ENCODE data around the gene SETD6. TPM values are rescaled to one million over a fixed set of nuclear protein-coding genes. Genes with fewer than 3 reads are reported as not detected.
A peak's percentile ranks its signal among the peaks of the same experiment; 100 is the strongest.

The SETD6 gene
- total and polyA plus RNA-seq, 2 of the 13 experiments (the other 11 are each of a cell fraction or from before 2014, with no cell fraction given), result 24.0 to 25.7 TPM

GRCh38 chr16:58501242-58502131, 13.8 kb upstream of the SETD6 start (continued):
- TF ChIP-seq HOXA3 (CRISPR knock-in tag; IDR thresholded peaks at IDR 0.05), result 0 out of 2 replicates have a peak, but pooled peaks have one; percentile 30
- no peak; the same call in 1 of the 2 replicates for TF ChIP-seq CBFB (CRISPR knock-in tag; IDR thresholded peaks at IDR 0.05)
- TF ChIP-seq XBP1 (CRISPR knock-in tag; IDR thresholded peaks at IDR 0.05), result no peak
- TF ChIP-seq ZFP90 (CRISPR knock-in tag; IDR thresholded peaks at IDR 0.05; ENCODE audit: borderline replicate concordance), result no peak
- TF ChIP-seq STAT6 (CRISPR knock-in tag; IDR thresholded peaks at IDR 0.05; ENCODE audit: borderline replicate concordance), result no peak
- TF ChIP-seq ZNF335 (CRISPR knock-in tag; IDR thresholded peaks at IDR 0.05), result 0 out of 2 replicates have a peak, but pooled peaks have one; percentile 28
- TF ChIP-seq CREB3 (CRISPR knock-in tag; IDR thresholded peaks at IDR 0.05), result no peak
- TF ChIP-seq ATF7 (IDR thresholded peaks at IDR 0.05), result peak; percentile 75
- peak; percentile 96 for TF ChIP-seq ATF7 (CRISPR knock-in tag; IDR thresholded peaks at IDR 0.05)
- no peak for TF ChIP-seq NR3C1 (CRISPR knock-in tag; IDR thresholded peaks at IDR 0.05)
- no peak for TF ChIP-seq IKZF1 (IDR thresholded peaks at IDR 0.05)
- no peak for TF ChIP-seq ZNF619 (CRISPR knock-in tag; IDR thresholded peaks at IDR 0.05)
- TF ChIP-seq MZF1 (CRISPR knock-in tag; IDR thresholded peaks at IDR 0.05; ENCODE audit: borderline replicate concordance), result no peak
- no peak for TF ChIP-seq KLF6 (CRISPR knock-in tag; IDR thresholded peaks at IDR 0.05)
- TF ChIP-seq ZNF274 (CRISPR knock-in tag; IDR thresholded peaks at IDR 0.05), result no peak
- no peak for TF ChIP-seq PITX1 (CRISPR knock-in tag; IDR thresholded peaks at IDR 0.05)
- no peak for TF ChIP-seq HMG20A (CRISPR knock-in tag; IDR thresholded peaks at IDR 0.05; ENCODE audit: borderline replicate concordance)
- no peak for TF ChIP-seq CEBPB (IDR thresholded peaks at IDR 0.05; ENCODE audit: borderline replicate concordance, low read depth, low read length)
- TF ChIP-seq MLX (CRISPR knock-in tag; IDR thresholded peaks at IDR 0.05), result no peak
- TF ChIP-seq IRF9 (CRISPR knock-in tag; IDR thresholded peaks at IDR 0.05; ENCODE audit: borderline replicate concordance), result no peak
- 0 out of 2 replicates have a peak, but pooled peaks have one; percentile 62 for TF ChIP-seq REL (CRISPR knock-in tag; conservative IDR thresholded peaks at IDR 0.05)
- TF ChIP-seq ZNF530 (CRISPR knock-in tag; IDR thresholded peaks at IDR 0.05; ENCODE audit: low read depth), result no peak
- no peak for TF ChIP-seq ZNF562 (CRISPR knock-in tag; IDR thresholded peaks at IDR 0.05; ENCODE audit: borderline replicate concordance)
- TF ChIP-seq ZNF782 (CRISPR knock-in tag; IDR thresholded peaks at IDR 0.05; ENCODE audit: borderline replicate concordance), result no peak
- TF ChIP-seq ZNF3 (CRISPR knock-in tag; IDR thresholded peaks at IDR 0.05), result no peak
- TF ChIP-seq, protein P1, sequence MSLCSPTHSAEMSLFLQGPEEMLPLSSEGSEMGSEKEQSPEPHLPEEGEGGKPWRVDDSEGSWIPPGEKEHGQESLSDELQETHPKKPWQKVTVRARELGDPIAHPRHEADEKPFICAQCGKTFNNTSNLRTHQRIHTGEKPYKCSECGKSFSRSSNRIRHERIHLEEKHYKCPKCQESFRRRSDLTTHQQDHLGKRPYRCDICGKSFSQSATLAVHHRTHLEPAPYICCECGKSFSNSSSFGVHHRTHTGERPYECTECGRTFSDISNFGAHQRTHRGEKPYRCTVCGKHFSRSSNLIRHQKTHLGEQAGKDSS (CRISPR knock-in tag; IDR thresholded peaks at IDR 0.05; ENCODE audit: borderline replicate concordance, low read depth), result no peak

Data from HepG2 (cell line).